CD14-positive monocyte (primary cell): ENCODE results near the gene SLC4A4. TPM values are rescaled to one million over a fixed set of nuclear protein-coding genes. Genes with fewer than 3 reads are reported as not detected.

Source experiments
- DNase-seq, 3 donors: peaks; one replicate each; pipeline ENCODE4 v3.0.0-alpha.2; 2011 to 2022
- H2AFZ ChIP-seq: 2 replicates; pipeline ENCODE4 v1.6.0; 2012; ENCODE audit warnings: mild to moderate bottlenecking, low read depth, low read length, inconsistent platforms; ENCODE audit not compliant: insufficient read depth, poor library complexity, severe bottlenecking
- H3K27ac ChIP-seq, 2 donors: 1 replicate in 1 of 2; 2 replicates in 1 of 2; pipeline ENCODE4 v1.5.1; 2012 to 2013; ENCODE audit warnings: low read length in 2 of 2, control low read depth in 1 of 2, inconsistent platforms in 1 of 2, low read depth in 1 of 2, mild to moderate bottlenecking in 1 of 2
- H3K27me3 ChIP-seq, 2 donors: one replicate each; pipeline versions ENCODE4 v1.6.0 to v1.6.1; 2011 to 2013; ENCODE audit warnings: low read length in 2 of 2; ENCODE audit not compliant: control insufficient read depth in 2 of 2, insufficient read depth in 2 of 2
- H3K36me3 ChIP-seq, 2 donors: replicated peaks in 1 of 2; 1 replicate in 1 of 2; 2 replicates in 1 of 2; pipeline versions ENCODE4 v1.5.1 to v1.6.1; 2012 to 2013; ENCODE audit warnings: low read length in 2 of 2, control low read depth in 1 of 2, inconsistent platforms in 1 of 2, mild to moderate bottlenecking in 1 of 2; ENCODE audit not compliant: insufficient read depth in 2 of 2, control insufficient read depth in 1 of 2
- H3K4me1 ChIP-seq, 2 donors: 1 replicate in 1 of 2; 2 replicates in 1 of 2; pipeline versions ENCODE4 v1.5.1 to v1.6.1; 2012 to 2013; ENCODE audit warnings: low read length in 2 of 2, control low read depth in 1 of 2, inconsistent platforms in 1 of 2, mild to moderate bottlenecking in 1 of 2, moderate library complexity in 1 of 2; ENCODE audit not compliant: insufficient read depth in 2 of 2, control insufficient read depth in 1 of 2
- H3K4me2 ChIP-seq: replicated peaks from 2 replicates; pipeline ENCODE3; 2012; ENCODE audit warnings: low read length, moderate library complexity, mild to moderate bottlenecking; ENCODE audit not compliant: poor library complexity, severe bottlenecking; ENCODE audit errors: extremely low read depth
- H3K4me3 ChIP-seq, 3 experiments: fragments of 200-600 bp in 1 of 3; sonication (generic) in 1 of 3; replicated peaks in 1 of 3; 1 replicate in 2 of 3; 2 replicates in 1 of 3; pipeline ENCODE4 v1.5.1; 2011 to 2013; ENCODE audit warnings: low read length in 3 of 3, mild to moderate bottlenecking in 3 of 3, control low read depth in 2 of 3, low read depth in 2 of 3, inconsistent platforms in 1 of 3, moderate library complexity in 1 of 3
- H3K79me2 ChIP-seq: 2 replicates; pipeline ENCODE4 v1.6.0; 2012; ENCODE audit warnings: mild to moderate bottlenecking, control low read depth, inconsistent platforms, low read length, moderate library complexity; ENCODE audit not compliant: insufficient read depth
- H3K9ac ChIP-seq: 2 replicates; pipeline ENCODE4 v1.6.0; 2017; ENCODE audit warnings: low read length, mild to moderate bottlenecking; ENCODE audit not compliant: insufficient read depth, poor library complexity, severe bottlenecking
- H3K9me3 ChIP-seq, 2 donors: replicated peaks in 1 of 2; 1 replicate in 1 of 2; 2 replicates in 1 of 2; pipeline versions ENCODE4 v1.5.1 to v1.6.1; 2012 to 2013; ENCODE audit warnings: low read length in 2 of 2, control low read depth in 1 of 2; ENCODE audit not compliant: control insufficient read depth in 1 of 2, insufficient read depth in 1 of 2
- H4K20me1 ChIP-seq: 2 replicates; pipeline ENCODE4 v1.6.0; 2012; ENCODE audit warnings: mild to moderate bottlenecking, low read length, control low read depth, moderate library complexity; ENCODE audit not compliant: insufficient read depth
- H3K27ac Mint-ChIP-seq, 7 donors: one replicate each; pipeline ENCODE4 v1.8.0; 2020; ENCODE audit warnings: mild to moderate bottlenecking in 7 of 7, mixed read lengths in 7 of 7, moderate library complexity in 6 of 7, inconsistent platforms in 2 of 7
- H3K27me3 Mint-ChIP-seq, 3 donors: one replicate each; pipeline ENCODE4 v1.8.0; 2021 to 2022; ENCODE audit warnings: low read depth in 3 of 3, mild to moderate bottlenecking in 3 of 3, mixed read lengths in 3 of 3, moderate library complexity in 3 of 3, inconsistent platforms in 1 of 3
- H3K36me3 Mint-ChIP-seq, 2 donors: one replicate each; pipeline ENCODE4 v1.8.0; 2020; ENCODE audit warnings: mixed read lengths in 2 of 2, inconsistent platforms in 1 of 2, mild to moderate bottlenecking in 1 of 2
- H3K4me1 Mint-ChIP-seq: one replicate; pipeline ENCODE4 v1.8.0; 2020; ENCODE audit warnings: mild to moderate bottlenecking, mixed read lengths
- H3K4me3 Mint-ChIP-seq, 2 donors: one replicate each; pipeline ENCODE4 v1.8.0; 2020; ENCODE audit warnings: mild to moderate bottlenecking in 2 of 2, mixed read lengths in 2 of 2, moderate library complexity in 1 of 2
- H3K9me3 Mint-ChIP-seq, 7 donors: one replicate each; pipeline ENCODE4 v1.8.0; 2020 to 2022; ENCODE audit warnings: mixed read lengths in 7 of 7, mild to moderate bottlenecking in 6 of 7, moderate library complexity in 6 of 7, inconsistent platforms in 2 of 7
- WGBS: methylation state at CpG from one replicate; pipeline ENCODE4 v1.1.5; 2013; ENCODE audit warnings: missing lambda C conversion rate; ENCODE audit not compliant: insufficient coverage; 5-methylcytosine and 5-hydroxymethylcytosine counted together
- intact Hi-C, 2 donors: fragments of 100-400 bp; cut with micrococcal nuclease; formaldehyde crosslinking; loops; one replicate each; pipeline versions ENCODE4 v1.15.0 to v1.15.1; 2023
- polyA plus RNA-seq, 3 donors: library from polyadenylated mRNA; depleted of rRNA in 1 of 3; unstranded in 2 of 3; stranded (reverse) in 1 of 3; fragments of 300-500 nt in 2 of 3; fragments of >200 nt in 1 of 3; fragmentation: Illumina TruSeq in 2 of 3; gene quantifications; 1 replicate in 2 of 3; 2 replicates in 1 of 3; pipeline ENCODE4 v1.2.3, GENCODE V29; 2012 to 2021
- TF ChIP-seq, protein P1 (sequence below): fragments of 200-600 bp; IDR thresholded peaks from one replicate; pipeline ENCODE4 v1.8.0; 2022; ENCODE audit warnings: antibody characterized with exemption, mild to moderate bottlenecking

Gene SLC4A4
- polyA plus RNA-seq, 3 donors: 0.03 TPM; not detected in 2

DNA sequence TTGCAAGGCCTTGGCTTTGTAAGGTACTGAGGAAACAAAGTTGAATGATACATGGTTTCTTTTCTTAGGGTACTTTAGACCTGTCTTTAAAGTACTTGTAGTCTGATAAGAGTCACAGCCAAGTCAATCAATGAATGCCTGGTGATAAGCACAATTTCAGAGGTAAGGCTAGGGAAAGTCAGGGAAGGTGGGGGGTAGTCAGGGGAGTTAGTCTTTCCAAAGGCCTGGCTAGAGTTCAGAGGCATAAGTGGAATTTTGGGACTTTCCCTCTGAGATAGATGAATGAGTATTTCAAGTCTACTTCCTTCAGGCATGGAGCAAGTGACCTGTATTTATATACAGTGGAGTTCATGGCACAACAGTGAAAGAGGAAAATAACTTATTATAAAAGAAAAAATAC lies 78.3 kb downstream of the SLC4A4 start:
- Histone ChIP-seq H3K4me3 (no peak overlapping the region), H2AFZ (no peak overlapping the region), H4K20me1 (no peaks in the 10 kb centered on the region), H3K27me3 (no peaks in the 10 kb centered on the region), H3K9ac (no peak overlapping the region), H3K4me2 (no peak overlapping the region), H3K27ac (no peak overlapping the region), H3K36me3 (no peaks in the 10 kb centered on the region), H3K4me1 (no peaks in the 10 kb centered on the region), H3K79me2 (no peaks in the 10 kb centered on the region), H3K9me3 (peaks cover 0 to 4% of the 10 kb centered on the region in 2 donors)
- Mint-ChIP-seq H3K4me3 (no peak overlapping the region), H3K27me3 (no peaks in the 10 kb centered on the region), H3K9me3 (peaks cover 7 to 13% (median 11%) of the 10 kb centered on the region in 7 donors), H3K27ac (no peak overlapping the region), H3K4me1 (no peaks in the 10 kb centered on the region), H3K36me3 (no peaks in the 10 kb centered on the region)
- intact Hi-C loops: no loop called here
- TF ChIP-seq, protein P1, sequence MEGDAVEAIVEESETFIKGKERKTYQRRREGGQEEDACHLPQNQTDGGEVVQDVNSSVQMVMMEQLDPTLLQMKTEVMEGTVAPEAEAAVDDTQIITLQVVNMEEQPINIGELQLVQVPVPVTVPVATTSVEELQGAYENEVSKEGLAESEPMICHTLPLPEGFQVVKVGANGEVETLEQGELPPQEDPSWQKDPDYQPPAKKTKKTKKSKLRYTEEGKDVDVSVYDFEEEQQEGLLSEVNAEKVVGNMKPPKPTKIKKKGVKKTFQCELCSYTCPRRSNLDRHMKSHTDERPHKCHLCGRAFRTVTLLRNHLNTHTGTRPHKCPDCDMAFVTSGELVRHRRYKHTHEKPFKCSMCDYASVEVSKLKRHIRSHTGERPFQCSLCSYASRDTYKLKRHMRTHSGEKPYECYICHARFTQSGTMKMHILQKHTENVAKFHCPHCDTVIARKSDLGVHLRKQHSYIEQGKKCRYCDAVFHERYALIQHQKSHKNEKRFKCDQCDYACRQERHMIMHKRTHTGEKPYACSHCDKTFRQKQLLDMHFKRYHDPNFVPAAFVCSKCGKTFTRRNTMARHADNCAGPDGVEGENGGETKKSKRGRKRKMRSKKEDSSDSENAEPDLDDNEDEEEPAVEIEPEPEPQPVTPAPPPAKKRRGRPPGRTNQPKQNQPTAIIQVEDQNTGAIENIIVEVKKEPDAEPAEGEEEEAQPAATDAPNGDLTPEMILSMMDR: no peak
- no peak for DNase-seq

DNA sequence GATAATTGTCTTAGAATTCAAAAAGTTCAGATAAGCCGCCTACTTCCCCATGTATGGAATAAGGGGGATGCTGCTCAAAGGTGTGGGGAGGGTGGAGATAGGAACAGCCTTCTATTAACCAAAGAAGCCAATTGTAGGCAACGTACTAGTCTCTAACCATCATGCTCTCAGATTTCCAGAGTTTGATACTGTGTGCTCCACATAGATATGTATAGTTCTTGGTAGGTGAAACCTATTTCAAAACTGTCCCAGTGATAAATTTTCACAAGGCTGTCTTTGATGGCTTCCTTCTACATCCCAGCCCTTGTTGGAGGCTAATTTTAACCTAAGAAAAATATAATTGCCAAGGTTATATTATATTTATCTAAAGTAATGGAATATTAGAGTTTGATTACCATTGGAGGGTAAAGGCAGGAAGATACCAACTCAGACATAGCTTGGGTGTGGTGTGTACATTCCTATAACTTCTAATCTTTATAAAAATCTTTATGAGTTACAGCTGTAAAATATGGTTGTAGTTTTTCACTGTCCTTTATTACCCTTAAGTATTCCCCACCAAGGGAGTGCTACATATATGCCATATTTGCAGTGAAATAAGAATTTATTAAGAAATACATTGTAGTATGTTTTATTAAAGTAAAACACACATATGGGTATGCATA lies 87.7 kb downstream of the SLC4A4 start:
- H4K20me1 ChIP-seq: no peaks in the 10 kb centered on the region
- H3K36me3 Mint-ChIP-seq: no peaks in the 10 kb centered on the region
- no peaks in the 10 kb centered on the region for H3K36me3 ChIP-seq
- no peak overlapping the region for H3K4me2 ChIP-seq
- no peak overlapping the region for H3K27ac Mint-ChIP-seq
- intact Hi-C loops: no loop called here
- no peaks in the 10 kb centered on the region for H3K4me1 Mint-ChIP-seq
- H3K4me1 ChIP-seq: no peaks in the 10 kb centered on the region
- H3K4me3 Mint-ChIP-seq: no peak overlapping the region
- no peak overlapping the region for H3K27ac ChIP-seq
- peaks cover 0 to 5% (median 1%) of the 10 kb centered on the region in 7 donors for H3K9me3 Mint-ChIP-seq
- TF ChIP-seq, protein P1: no peak
- H3K27me3 ChIP-seq: no peaks in the 10 kb centered on the region
- H2AFZ ChIP-seq: no peak overlapping the region
- H3K27me3 Mint-ChIP-seq: peaks cover 0 to 2% (median 0%) of the 10 kb centered on the region in 3 donors
- DNase-seq: no peak
- H3K9ac ChIP-seq: no peak overlapping the region
- H3K79me2 ChIP-seq: no peaks in the 10 kb centered on the region
- peaks cover 0 to 3% of the 10 kb centered on the region in 2 donors for H3K9me3 ChIP-seq
- WGBS: no CpG with 5 or more reads among the region's 2 CpGs
- H3K4me3 ChIP-seq: no peak overlapping the region
